OCI-LY7 (cell line): ENCODE data around the gene RAB11FIP4. TPM values are rescaled to one million over a fixed set of nuclear protein-coding genes. Genes with fewer than 3 reads are reported as not detected.

ENCODE experiments used
- BruUV-seq: library from RNA; stranded (reverse); fragments of 400-500 nt; replicated peaks from 2 replicates; lab custom pipeline; 2021; lab: Mats Ljungman, UMichigan
- CTCF ChIA-PET: fragments of 300-600 bp; sonication (Branson Sonifier 250); formaldehyde crosslinking; loops from one replicate; lab custom pipeline; 2022; ENCODE audit warnings: antibody characterized with exemption; ENCODE audit not compliant: unreplicated experiment; lab: Charles Lee
- POLR2A ChIA-PET: fragments of 300-600 bp; sonication (Branson Sonifier 250); formaldehyde crosslinking; loops from one replicate; lab custom pipeline; 2022; ENCODE audit warnings: antibody characterized with exemption; lab: Charles Lee
- DNase-seq: peaks from one replicate; pipeline ENCODE4 v3.0.0-alpha.2; 2015; ENCODE audit warnings: low spot score
- H2AFZ ChIP-seq: fragments of 200-600 bp; sonication (generic), shearing (Covaris generic); 2 replicates; pipeline ENCODE4 v1.6.1; 2014; ENCODE audit warnings: mild to moderate bottlenecking, antibody characterized with exemption, low read length, moderate library complexity
- H3K27ac ChIP-seq: fragments of 200-600 bp; sonication (generic); 2 replicates; pipeline ENCODE4 v1.5.1; 2014; ENCODE audit warnings: mixed run types, low read depth, mild to moderate bottlenecking, moderate library complexity, low read length, inconsistent platforms; ENCODE audit not compliant: poor library complexity, severe bottlenecking
- H3K36me3 ChIP-seq: fragments of 200-600 bp; sonication (generic); 2 replicates; pipeline ENCODE4 v1.6.1; 2014; ENCODE audit warnings: mild to moderate bottlenecking, antibody characterized with exemption, low read length, moderate library complexity, mixed read lengths; ENCODE audit not compliant: insufficient read depth
- H3K4me1 ChIP-seq: fragments of 200-600 bp; sonication (generic); 2 replicates; pipeline ENCODE4 v1.5.1; 2014; ENCODE audit warnings: mild to moderate bottlenecking, low read length; ENCODE audit not compliant: insufficient read depth, poor library complexity, severe bottlenecking
- H3K4me2 ChIP-seq: fragments of 200-600 bp; sonication (generic); 2 replicates; pipeline ENCODE4 v1.6.1; 2014; ENCODE audit warnings: mild to moderate bottlenecking, low read length
- H3K4me3 ChIP-seq: fragments of 200-600 bp; sonication (generic); 2 replicates; pipeline ENCODE4 v1.5.1; 2014; ENCODE audit warnings: mild to moderate bottlenecking, low read depth, low read length; ENCODE audit not compliant: poor library complexity, severe bottlenecking
- H3K79me2 ChIP-seq: fragments of 200-600 bp; sonication (generic); 2 replicates; pipeline ENCODE4 v1.6.1; 2016; ENCODE audit warnings: low read depth, mild to moderate bottlenecking, low read length, moderate library complexity, mixed read lengths; ENCODE audit not compliant: insufficient read depth
- H3K9me2 ChIP-seq: fragments of 200-600 bp; sonication (generic); 2 replicates; pipeline ENCODE4 v1.6.1; 2016; ENCODE audit warnings: mild to moderate bottlenecking, low read length, mixed read lengths; ENCODE audit not compliant: insufficient read depth
- H3K9me3 ChIP-seq: fragments of 200-600 bp; sonication (generic); 2 replicates; pipeline ENCODE4 v1.6.1; 2014; ENCODE audit warnings: mild to moderate bottlenecking, mixed run types, low read length, mixed read lengths
- H4K20me1 ChIP-seq: fragments of 200-600 bp; sonication (generic); 2 replicates; pipeline ENCODE4 v1.6.1; 2014; ENCODE audit warnings: mild to moderate bottlenecking, antibody characterized with exemption, low read length, moderate library complexity, mixed read lengths; ENCODE audit not compliant: insufficient read depth
- EZH2phosphoT487 ChIP-seq: fragments of 200-600 bp; sonication (generic); IDR thresholded peaks from 2 replicates; pipeline ENCODE4 v1.6.1; 2018; ENCODE audit warnings: low read depth, borderline replicate concordance, mild to moderate bottlenecking, mixed run types, antibody characterized with exemption, low read length, moderate library complexity, mixed read lengths
- intact Hi-C: fragments of 100-400 bp; cut with micrococcal nuclease; formaldehyde crosslinking; loops from one replicate; pipeline ENCODE4 v1.10.0; 2022; ENCODE audit not compliant: unreplicated experiment
- total RNA-seq, 2 experiments: library from RNA; depleted of rRNA in 1 of 2; stranded (reverse); fragments of >200 nt in 1 of 2; shearing (Covaris generic) in 1 of 2; gene quantifications; 2 replicates each; pipeline ENCODE4 v1.2.3, GENCODE V29; 2014 to 2022
- TF ChIP-seq, protein P1 (sequence below): fragments of 200-600 bp; sonication (generic); conservative IDR thresholded peaks from 2 replicates; pipeline ENCODE4 v1.5.1; 2014; ENCODE audit warnings: mild to moderate bottlenecking, antibody characterized with exemption, low read length, moderate library complexity, mixed read lengths

Gene RAB11FIP4
- total RNA-seq, 2 experiments from 2014 or later = 5.8 to 15.0 TPM

DNA sequence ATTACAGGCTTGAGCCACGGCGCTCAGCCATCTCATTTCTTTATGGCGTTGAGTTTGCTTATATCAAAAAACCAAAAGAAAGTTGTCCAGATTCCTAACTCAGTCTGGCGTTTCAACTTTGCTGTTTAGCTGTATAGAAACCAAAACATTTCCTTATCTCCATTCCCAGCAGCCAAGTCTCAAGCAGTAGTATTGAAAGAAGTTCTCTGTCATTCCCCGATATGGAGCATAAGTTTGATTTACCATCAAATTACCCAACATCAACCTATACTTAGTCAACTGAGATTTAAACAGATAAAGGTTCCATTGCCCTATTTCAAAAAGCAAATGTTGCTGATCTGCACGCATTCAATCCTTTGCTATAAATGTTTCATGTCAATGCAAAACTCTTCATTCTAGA, 27.5 kb upstream of the RAB11FIP4 start:
- Histone ChIP-seq H3K4me2 (no peak overlapping the region), H4K20me1 (no peaks in the 10 kb centered on the region), H3K27ac (no peak overlapping the region), H3K4me3 (no peak overlapping the region), H3K79me2 (no peaks in the 10 kb centered on the region), H3K4me1 (peaks cover 6% of the 10 kb centered on the region), H3K9me2 (no peaks in the 10 kb centered on the region), H3K9me3 (no peaks in the 10 kb centered on the region), H3K36me3 (peaks cover 57% of the 10 kb centered on the region), H2AFZ (no peak overlapping the region)
- no peak for DNase-seq
- ChIA-PET CTCF (no interaction called here), POLR2A (interaction anchor here (0.6 to 1.7 kb wide), 5 partner anchors 8 to 449 kb away, joined by 3 to 4 read pairs (median 3); no protein-coding TSS in a partner anchor)
- TF ChIP-seq EZH2phosphoT487 = no peak
- TF ChIP-seq, protein P1, sequence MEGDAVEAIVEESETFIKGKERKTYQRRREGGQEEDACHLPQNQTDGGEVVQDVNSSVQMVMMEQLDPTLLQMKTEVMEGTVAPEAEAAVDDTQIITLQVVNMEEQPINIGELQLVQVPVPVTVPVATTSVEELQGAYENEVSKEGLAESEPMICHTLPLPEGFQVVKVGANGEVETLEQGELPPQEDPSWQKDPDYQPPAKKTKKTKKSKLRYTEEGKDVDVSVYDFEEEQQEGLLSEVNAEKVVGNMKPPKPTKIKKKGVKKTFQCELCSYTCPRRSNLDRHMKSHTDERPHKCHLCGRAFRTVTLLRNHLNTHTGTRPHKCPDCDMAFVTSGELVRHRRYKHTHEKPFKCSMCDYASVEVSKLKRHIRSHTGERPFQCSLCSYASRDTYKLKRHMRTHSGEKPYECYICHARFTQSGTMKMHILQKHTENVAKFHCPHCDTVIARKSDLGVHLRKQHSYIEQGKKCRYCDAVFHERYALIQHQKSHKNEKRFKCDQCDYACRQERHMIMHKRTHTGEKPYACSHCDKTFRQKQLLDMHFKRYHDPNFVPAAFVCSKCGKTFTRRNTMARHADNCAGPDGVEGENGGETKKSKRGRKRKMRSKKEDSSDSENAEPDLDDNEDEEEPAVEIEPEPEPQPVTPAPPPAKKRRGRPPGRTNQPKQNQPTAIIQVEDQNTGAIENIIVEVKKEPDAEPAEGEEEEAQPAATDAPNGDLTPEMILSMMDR = no peak
- intact Hi-C loops = no loop called here
- BruUV-seq = no TSS peak

- Histone ChIP-seq H3K4me1 (peaks cover 6% of the 10 kb centered on the region), H3K27ac (no peak overlapping the region), H3K4me2 (no peak overlapping the region), H3K9me2 (no peaks in the 10 kb centered on the region), H2AFZ (no peak overlapping the region), H3K36me3 (peaks cover 44% of the 10 kb centered on the region), H4K20me1 (no peaks in the 10 kb centered on the region), H3K9me3 (no peaks in the 10 kb centered on the region), H3K4me3 (no peak overlapping the region), H3K79me2 (no peaks in the 10 kb centered on the region)
- ChIA-PET POLR2A (interaction anchor here (0.6 to 0.9 kb wide), 4 partner anchors 23 to 391 kb away, joined by 3 to 4 read pairs (median 4); no protein-coding TSS in a partner anchor), CTCF (no interaction called here)
- intact Hi-C loops = no loop called here
- DNase-seq = no peak
- TF ChIP-seq EZH2phosphoT487 = no peak
- TF ChIP-seq, protein P1 = no peak
- no TSS peak for BruUV-seq
Observed at GRCh38 chr17:31366088-31366487, 25.4 kb upstream of the RAB11FIP4 start.

DNA sequence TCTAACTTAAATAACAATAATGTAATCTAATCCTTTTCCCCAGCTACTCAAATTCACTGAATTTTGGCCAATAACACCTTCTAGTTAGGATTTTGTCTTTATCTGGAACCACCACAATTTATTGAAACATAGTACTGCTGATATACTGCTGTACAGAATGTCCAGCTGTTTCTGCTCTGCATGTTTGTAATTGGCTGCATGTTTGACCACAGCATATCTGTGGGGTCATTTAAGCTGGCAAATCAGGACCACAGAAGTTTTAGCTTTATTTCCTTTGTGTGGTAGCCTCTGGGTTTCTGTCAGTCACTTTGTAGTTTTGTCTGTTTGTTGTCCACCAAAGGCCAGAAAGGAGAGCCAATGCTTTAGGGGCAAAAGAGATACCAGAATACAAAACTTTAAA, 22.2 kb upstream of the RAB11FIP4 start:
- Histone ChIP-seq H3K4me3 (no peak overlapping the region), H3K79me2 (no peaks in the 10 kb centered on the region), H3K36me3 (peaks cover 32% of the 10 kb centered on the region), H3K27ac (no peak overlapping the region), H3K4me2 (no peak overlapping the region), H3K9me3 (no peaks in the 10 kb centered on the region), H3K9me2 (no peaks in the 10 kb centered on the region), H2AFZ (no peak overlapping the region), H3K4me1 (peaks cover 6% of the 10 kb centered on the region), H4K20me1 (no peaks in the 10 kb centered on the region)
- ChIA-PET CTCF (no interaction called here), POLR2A (interaction anchor here (1.0 to 2.2 kb wide), 3 partner anchors 16 to 159 kb away, joined by 3 to 7 read pairs (median 3); no protein-coding TSS in a partner anchor)
- no peak for DNase-seq
- intact Hi-C loops = no loop called here
- BruUV-seq = no TSS peak
- TF ChIP-seq, protein P1 = no peak
- no peak for TF ChIP-seq EZH2phosphoT487
